HG03095 (cell line): ENCODE results near the gene SUGCT.
A peak's percentile ranks its signal among the peaks of the same experiment; 100 is the strongest.
"Not testable (repeated sequence)": the region's sequence is repeated elsewhere in the genome, so short reads cannot be mapped to it uniquely, and the experiment has no call there.

Source experiments
- ATAC-seq: cut with Tn5 transposase; IDR thresholded peaks from one replicate; pipeline ENCODE4 v1.9.1; 2021; ENCODE audit warnings: moderate library complexity; ENCODE audit not compliant: unreplicated experiment

Gene SUGCT

DNA sequence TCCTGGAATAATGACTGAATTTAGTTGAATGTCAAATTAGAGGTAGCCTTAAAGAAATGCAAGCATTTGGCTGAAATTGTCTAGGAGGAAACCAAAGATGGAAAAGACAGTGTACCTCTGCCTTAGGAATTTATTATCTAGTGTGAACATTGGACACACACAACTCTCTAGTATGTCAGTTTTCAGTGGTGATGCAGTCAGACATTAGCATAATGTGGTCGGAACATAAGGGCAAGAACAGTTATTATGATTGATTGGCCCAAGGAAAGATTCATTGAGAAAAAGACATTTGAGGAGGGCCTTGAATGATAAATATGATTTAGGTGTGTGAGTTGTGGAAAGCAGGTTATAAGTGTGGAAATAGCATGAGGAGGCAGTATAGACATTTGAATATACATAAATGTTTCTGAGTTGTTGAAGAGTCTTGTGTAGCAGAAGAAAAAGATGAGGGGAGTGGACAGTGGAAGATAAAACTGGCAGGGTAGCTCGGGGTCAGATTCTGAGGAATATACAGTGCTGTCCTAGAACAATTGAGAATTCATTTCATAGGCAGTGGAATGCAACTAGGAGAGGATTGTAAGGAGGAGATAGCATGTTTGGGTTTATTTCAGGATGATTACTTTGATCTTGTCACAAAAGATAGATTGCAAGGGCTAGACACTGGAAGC, 414.7 kb downstream of the SUGCT start:
- ATAC-seq: no peak

DNA sequence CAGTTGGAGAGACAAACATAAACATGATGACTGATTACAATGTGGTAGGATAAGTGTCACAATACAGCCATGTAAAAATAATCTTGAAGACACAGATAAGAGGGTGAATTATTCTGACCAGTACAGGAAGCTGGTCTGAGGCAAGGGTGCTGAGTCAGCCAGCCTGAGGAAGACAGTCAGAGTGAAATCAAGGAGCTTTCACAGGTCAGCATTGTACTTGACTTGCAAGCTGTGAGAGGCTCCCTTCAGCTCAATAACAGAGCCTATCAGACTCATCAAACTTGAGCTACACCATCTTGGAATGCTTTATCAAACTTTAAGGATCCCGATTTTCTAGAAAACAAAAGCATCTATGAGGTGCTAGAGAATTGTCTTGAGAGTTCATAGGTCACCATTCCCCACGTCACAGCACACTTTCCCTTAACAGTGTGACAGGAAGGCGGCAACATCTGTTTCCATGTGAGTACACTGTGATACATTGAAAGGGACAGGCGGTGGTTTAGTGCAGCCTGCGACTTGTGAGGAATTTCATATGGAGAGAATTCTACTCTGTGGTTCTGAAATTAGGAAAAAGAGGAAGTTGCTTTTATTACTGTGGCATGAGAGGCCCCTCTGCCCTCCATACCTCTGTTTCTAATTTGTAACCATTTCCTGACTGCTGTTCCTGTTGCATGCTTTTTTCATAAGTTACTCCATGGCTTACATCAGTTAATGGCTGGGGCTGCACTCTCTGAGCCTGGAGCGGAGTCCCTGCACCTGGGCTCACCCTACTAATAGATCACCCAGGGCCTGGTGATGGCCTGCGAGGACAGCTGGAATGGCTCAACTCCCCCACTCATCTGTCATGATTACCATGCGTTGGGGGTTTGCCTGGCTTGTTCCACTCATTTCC, 417.1 kb downstream of the SUGCT start:
- ATAC-seq: peak; percentile 78

DNA sequence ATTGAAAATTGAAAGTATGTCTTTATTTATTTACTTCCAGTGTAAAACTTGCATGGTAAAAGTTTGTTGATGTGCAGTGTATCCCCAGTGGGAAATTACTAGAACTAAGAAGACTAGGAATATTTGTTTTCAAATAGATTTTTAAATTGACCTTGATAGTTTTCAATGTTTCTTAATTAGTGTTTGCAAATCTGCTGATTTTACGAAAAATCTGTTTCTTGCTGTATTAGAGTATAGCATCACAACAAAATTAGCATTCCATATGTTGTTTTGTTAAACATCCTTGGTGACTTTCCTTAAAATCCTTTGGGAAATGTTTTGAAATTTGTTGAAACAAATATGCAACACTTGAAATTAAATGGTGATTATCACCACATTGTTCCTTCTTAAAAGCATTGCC, 425.9 kb downstream of the SUGCT start:
- no peak for ATAC-seq

DNA sequence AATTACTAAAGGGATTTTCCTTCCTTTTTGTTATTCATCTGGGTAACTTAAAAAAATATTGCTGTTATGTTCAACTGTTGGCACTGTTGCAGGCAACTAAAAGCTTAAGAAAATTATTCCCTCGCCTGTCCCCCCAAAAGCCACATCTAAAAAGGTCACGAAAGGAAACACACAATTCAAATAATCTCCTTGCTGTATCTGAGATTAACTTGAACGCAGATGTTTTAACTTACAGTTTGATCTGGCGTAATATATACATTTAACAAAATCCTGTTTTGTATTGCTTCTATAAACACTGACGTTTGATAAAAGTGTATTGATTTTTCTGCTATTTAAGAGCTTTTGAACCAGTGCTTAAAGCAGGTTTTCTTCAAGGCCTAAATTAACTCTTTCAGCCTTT, 432.1 kb downstream of the SUGCT start:
- ATAC-seq: no peak

DNA sequence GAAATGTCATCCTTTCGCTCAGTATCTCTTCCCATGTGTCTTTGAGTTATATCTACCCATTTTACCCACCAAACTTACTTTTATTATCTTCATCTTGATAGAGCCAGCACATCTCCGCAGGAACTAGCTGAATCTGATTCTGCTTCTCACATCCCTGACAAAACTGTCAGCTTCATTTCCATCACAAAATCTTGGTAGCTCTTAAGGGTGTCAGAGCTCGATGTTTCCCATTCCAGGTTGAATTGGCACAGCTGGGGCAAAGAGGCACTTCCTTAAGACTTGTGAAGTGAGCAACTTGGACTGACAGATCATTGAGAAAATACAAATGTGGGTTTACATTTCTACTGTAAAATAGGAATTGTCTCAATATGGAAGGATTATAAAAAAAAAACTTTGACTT, 434.5 kb downstream of the SUGCT start:
- no peak for ATAC-seq

DNA sequence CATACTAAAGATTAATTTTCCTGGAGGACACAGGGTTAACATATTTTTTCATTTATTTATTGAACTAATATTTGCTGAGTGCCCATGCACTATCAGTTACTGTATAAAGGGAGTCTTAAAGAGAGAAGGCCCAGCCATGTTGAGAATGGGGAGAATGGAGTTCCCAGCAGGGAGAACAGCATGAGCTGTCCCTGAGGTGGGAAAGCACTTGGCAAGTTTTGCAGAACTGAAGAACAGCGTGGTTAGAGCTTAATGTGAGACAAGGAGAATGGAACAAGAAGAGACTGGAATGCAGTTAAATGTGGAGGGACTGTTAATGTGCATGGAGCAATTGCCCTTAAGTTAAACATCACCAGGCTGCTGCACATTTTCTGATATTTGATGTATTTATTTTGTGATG, 435.4 kb downstream of the SUGCT start:
- no peak for ATAC-seq

DNA sequence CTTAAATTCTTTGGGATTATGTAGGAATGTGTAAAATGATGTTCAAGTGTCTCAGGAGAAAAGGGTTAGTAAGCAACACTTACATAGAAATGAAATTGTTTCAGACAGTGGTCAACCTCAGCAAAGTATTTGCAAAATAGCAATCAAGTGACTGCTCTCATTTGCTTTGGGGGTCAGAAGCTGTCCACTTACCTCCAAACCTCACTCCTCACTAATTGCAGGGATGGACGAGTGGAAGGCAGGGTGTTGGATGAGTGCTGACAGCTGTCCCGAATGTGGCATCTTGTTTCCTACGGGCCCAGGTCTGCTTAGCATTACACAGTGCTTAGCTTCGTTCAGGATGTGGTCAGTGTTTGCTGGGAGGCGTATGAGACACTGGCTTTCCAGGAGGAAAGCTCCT, 437.0 kb downstream of the SUGCT start:
- no peak for ATAC-seq

DNA sequence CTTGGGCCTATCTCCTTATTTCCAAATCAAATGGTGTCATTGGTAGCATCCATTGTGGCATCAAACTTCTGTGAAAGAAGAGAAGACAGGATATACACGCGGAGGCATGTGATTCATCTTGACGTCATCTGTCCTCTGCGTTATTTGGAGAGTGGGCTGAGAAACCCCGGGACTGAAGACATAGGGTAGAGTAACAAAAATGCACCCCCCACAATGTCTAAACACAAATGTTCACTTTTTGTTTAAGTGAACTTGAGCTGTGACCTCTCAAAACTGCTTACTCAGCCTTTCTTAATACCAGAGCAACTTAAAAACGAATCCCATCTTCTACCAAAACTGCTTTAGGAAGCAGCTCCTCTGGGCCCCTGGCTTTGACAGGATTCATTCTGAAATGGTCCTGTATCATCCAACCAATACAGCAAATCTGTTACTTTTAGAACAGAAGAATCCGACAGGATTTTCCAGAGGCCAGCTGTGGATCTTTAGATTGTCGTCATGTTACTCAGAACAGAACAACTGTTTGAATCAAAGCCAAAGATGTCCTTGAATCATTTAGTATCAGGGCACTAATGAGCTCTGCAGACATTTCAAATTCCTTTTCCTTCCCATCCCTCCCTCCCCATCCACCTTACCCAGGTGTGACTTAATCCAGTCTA, 438.1 kb downstream of the SUGCT start:
- no peak for ATAC-seq

DNA sequence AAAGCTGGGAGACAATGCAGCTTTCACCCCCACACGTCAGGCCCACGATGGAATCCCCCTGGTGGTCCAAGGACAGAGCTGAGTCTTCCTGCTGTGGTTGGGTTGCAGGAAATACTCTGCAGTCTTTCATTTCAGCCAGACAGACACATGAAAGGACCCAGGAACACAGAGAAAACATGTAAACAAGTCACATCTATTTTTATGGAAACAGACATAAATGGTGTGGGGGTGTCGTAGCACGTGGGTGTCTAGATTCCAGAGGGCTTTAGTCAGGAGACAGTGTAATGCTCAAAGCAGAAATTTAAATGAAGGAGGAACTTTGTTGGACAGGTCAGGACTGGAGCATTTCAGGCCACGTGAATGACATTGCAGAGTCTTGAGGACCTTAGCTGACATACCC, 444.6 kb downstream of the SUGCT start:
- ATAC-seq: no peak

DNA sequence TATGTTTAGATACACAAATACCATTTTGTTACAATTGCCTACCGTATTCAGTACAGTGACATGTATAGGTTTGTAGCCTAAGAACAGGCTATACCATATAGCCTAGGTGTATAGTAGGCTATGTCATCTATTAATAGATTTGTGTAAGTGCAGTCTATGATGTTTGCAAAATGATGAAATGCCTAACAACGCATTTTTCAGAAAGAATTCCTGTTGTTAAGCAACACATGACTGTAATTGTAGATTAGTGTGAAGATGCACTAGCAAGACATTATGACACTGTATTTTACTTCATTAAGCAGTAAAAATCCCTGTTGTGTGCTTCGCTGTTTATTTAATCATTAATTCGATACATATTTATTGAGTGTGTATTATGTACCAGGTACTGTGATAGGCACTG, 446.0 kb downstream of the SUGCT start:
- ATAC-seq: no peak

DNA sequence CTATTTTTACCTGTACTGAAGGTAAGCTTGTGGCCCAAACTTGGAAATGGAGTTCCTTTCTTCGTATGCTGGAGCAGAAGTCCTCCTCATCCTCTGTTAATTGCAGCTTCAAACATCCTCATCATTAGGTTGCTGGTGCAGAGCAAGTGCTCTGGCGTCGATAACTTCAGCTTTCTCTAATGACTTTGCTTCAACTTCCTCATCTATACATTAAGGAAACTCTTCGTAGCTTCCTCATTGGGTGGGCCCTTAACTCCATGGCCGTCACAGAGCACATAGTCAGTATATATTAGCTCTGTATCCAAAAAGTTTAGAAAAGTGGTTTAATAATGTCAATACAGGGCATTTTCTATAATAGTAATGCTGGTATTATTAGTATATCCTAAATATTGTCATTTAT, 447.7 kb downstream of the SUGCT start:
- ATAC-seq: no peak

DNA sequence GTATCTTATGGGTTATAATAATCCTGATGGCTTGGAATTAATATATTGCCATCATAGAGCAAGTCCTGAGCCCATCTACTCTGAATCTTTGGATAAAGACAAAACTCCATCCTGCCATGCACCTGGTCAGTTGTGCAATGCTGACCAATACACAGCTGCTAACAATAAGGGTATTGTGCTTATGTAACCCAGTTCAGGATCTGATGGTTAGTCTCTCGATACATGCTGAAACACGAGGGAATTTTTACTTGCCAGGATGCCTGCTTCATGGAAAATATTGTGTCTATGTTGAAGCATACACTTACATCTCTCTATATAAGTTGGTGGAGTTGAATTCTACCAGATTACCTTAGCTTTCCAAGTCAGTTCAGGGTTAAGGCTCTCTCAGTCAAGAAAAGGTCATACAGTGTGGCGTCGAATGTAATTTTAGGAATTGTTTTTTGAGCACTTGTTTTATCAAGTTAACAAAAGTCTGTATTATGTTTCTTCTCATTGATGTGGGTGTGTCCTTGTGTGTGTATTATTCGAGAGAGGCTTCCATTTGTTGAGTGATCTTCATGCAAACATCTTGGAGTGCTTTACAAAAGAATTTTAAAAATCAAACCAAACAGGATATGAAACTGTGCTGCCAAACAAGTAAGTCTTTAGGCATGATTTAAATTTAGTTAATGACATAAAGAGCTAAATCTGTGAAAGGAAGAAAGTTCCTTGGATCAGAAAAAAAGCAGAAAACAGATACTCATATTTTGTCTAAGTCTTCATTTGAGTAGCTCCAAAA, 449.1 kb downstream of the SUGCT start:
- no peak for ATAC-seq

DNA sequence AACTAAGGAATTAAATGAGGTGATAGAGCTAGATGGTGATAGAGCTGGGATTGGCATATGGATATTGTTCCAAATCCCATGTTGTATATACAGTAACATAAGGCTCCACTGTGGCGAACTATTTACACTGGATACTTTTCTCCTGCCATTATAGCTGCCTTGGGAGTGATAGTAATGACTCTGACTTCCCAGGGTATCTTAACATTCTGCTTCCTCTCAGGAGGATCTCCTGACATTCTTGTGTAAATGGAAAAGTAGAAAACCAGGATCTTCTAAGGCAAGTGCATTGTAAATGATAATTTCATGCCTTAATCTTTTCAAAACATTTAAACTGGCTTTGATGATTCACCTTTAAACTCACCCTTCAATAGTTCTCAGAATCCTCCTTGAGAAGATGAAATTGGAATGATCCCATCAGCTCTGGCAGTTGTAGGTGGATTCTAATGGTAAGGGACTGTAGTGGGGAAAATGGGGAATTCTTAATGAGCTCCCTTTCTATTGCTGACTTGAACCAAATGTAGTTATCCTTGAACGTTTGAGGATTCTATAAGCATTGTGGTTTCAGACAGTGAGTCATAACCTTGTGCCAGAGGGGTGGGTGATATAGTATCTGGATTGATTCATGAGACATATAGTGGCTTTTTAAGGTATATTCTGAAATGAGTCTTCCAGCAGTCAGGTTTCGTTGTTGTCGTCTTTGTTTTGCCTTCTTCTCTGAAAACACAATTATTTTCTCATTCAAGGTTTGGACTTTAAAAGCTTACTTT, 450.0 kb downstream of the SUGCT start:
- no peak for ATAC-seq

DNA sequence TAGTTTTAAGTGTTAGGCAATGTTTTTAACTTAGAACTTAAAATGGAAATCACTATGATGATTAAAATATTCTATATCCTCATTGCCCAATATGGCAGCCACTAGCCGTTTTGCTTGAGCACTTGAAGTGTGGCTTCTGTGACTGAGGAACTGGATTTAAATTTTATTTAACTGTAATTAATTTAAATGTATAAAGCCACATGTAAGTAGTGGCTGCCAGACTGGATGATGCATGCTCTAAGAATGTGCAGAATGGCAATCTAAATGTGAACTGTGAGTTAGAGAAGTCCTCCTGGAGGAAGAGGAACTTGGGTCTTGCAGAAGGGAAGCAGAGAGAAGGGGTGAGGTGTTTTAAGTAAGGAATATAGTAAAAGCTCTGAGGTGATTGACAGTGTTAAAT, 451.4 kb downstream of the SUGCT start:
- no peak for ATAC-seq

DNA sequence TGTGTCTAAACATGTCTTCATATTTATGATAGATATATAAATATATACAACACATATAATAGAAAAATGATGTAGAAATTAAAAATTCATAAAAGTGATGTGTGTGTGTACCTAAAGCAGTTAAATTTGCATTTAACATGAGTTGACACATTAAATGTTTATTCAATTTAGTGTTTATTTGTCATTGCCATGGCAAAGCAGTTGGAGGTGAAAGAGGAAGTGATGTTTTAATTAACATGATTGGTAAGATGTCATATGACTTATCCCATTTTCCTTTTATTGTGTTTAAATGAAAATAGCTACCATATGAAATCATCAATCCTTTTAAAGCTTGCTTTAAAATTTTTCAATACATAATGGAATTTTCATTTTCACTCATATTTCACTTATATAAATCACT, 452.6 kb downstream of the SUGCT start:
- ATAC-seq: no peak

DNA sequence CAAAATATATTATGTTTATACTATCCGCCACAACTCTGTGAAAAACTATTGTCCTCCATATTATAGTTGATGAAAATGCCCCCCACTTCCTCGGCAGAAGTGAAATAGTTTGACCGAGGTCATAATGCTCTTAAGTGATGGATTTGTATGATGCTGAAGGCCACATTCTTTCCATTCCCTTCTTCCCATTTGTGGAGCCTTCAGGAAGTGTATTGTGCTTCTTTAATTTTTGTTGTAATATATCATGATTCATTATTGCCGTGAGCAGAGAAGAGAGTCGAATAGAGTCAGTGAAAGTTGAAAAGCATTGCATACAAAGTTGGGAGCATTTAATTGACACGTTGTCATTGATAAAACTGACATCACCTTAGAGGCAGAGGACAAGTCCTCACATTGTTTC, 460.3 kb downstream of the SUGCT start:
- ATAC-seq: no peak

DNA sequence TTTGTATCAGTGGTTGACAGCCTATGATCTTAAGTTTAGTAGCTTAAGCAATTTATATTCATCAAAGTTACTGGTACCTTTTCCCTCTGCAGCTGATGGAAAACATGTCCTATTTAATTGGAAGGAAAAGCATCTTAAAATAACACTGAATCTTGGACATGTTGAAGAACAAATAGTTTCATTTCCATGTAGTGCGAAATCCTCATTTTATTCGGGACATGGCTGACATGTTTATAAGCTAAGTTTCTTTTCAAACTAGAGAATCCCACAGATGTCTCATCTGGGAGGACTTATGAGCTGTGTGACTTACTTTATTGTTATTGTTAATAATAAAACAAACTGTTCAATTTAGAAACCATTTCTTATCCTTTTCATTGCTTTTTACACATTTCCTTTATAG, 461.0 kb downstream of the SUGCT start:
- no peak for ATAC-seq

DNA sequence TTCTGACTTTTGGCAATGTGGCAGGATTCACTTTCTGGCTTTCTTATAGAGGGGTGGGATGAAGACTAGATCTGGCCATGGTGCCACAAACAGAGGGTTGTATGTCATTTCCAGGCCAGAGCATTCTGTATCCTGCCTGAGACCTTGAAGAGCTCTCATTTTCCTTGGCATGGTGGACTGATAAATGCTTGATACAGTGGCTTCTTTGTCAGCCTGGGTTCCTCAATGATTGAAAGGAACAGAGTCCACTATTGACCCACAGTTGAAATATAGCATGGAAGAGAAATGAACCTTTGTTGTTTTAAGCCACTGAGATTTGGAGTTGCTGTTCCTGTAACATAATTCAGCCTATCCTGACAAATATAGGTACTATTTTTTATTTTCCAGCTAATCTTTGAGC, 462.7 kb downstream of the SUGCT start:
- ATAC-seq: no peak

DNA sequence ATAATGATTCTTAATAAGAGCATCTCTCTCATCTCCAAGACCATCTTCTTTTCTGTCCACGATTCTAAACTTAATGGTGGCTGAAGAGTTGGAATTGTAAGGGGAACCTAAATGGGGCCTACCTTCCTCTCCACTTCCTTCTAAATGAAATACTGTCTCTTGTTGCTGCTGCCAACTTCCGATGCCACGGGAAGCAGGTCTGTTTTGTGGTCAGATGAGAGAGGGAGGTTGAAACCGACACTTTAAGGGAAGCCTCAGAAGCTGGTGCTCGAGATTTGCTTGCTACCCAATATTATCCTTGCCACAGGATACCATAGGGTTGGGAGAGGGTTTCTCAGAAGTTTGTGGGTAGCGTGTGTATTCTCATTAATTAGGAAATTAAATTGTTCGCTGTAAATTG, 464.1 kb downstream of the SUGCT start:
- no peak for ATAC-seq

DNA sequence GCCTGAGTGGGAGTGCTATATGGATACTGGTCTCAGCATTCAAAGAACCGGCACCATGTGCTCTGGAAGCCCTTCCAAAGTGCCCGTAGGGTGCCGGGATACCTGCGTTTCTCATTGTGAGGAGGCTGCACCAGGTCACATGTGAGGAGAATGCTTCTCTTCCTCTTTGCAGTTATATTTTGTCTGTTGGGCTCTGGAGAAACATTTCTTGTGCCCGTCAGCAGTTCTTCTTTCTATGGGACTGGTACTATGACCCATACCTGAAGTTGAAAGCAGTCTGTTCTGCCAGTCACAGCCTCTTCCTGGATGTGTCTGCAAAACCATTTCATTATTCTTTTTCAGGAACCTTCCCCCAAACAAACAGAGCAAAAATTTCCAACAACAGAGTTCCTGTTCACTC, 465.0 kb downstream of the SUGCT start:
- no peak for ATAC-seq

DNA sequence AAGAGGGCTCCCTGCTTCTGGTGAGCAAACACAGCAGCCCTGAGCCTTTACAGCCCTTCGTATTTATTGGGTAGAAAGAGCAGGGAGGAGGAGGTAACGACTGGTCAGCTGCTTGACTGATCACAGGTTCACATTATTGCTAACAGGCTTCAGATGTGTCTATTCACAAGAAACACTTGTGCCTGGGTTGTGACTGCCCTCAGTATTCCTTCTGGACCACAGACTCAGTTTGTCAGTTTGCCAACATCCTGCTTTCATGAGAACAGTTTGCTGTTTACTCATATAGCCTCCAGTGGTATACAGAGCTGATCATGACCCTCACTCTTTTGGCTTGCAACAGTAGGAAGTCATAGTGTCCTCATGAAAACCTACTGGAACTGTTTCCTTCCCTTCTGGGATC, 467.5 kb downstream of the SUGCT start:
- ATAC-seq: not testable (repeated sequence)
